Medulla oblongata (tissue), 1 donor: ENCODE data around the gene EMSY.
"Not testable (repeated sequence)": the region's sequence is repeated elsewhere in the genome, so short reads cannot be mapped to it uniquely, and the experiment has no call there.

Source experiments
- DNase-seq: peaks from one replicate; pipeline ENCODE4 v3.0.0-alpha.2; 2015; ENCODE audit errors: extremely low spot score

The EMSY gene

GRCh38 chr11:76568139-76568538 lies 123.3 kb downstream of the EMSY start:
- no peak for DNase-seq

GRCh38 chr11:76568621-76569020 lies 123.8 kb downstream of the EMSY start:
- no peak for DNase-seq

GRCh38 chr11:76572181-76572875 lies 127.5 kb downstream of the EMSY start:
- not testable (repeated sequence) for DNase-seq

- DNase-seq = no peak
These were observed 129.6 kb downstream of the EMSY start for GRCh38 chr11:76574406-76574805.

- DNase-seq = no peak
These were observed 130.1 kb downstream of the EMSY start for GRCh38 chr11:76574879-76575278.

GRCh38 chr11:76577226-76577920 lies 132.6 kb downstream of the EMSY start:
- no peak for DNase-seq

- DNase-seq = no peak
These were observed 133.3 kb downstream of the EMSY start for GRCh38 chr11:76577921-76578653.

- DNase-seq = no peak
These were observed 133.8 kb downstream of the EMSY start for GRCh38 chr11:76578654-76579055.

GRCh38 chr11:76579056-76579751 lies 134.4 kb downstream of the EMSY start:
- no peak for DNase-seq

GRCh38 chr11:76579752-76580151 lies 134.9 kb downstream of the EMSY start:
- no peak for DNase-seq

- not testable (repeated sequence) for DNase-seq
These were observed 137.7 kb downstream of the EMSY start for GRCh38 chr11:76582471-76582870.

- DNase-seq = no peak
These were observed 143.1 kb downstream of the EMSY start for GRCh38 chr11:76587820-76588454.

- peak; percentile 45 for DNase-seq
These were observed 143.9 kb downstream of the EMSY start for GRCh38 chr11:76588455-76589325.

GRCh38 chr11:76589477-76589876 lies 144.7 kb downstream of the EMSY start:
- DNase-seq = no peak

- DNase-seq = no peak
These were observed 145.4 kb downstream of the EMSY start for GRCh38 chr11:76589964-76590950.

GRCh38 chr11:76591416-76591815 lies 146.6 kb downstream of the EMSY start:
- no peak for DNase-seq

- no peak for DNase-seq
These were observed 147.5 kb downstream of the EMSY start for GRCh38 chr11:76592025-76592914.

GRCh38 chr11:76592961-76593360 lies 148.1 kb downstream of the EMSY start:
- no peak for DNase-seq
